ENCODE data around the gene CDCP2.
A peak's percentile ranks its signal among the peaks of the same experiment; 100 is the strongest.

CDCP2 gene

GRCh38 chr1:54152696-54153095 is at the start of gene CDCP2:
Gene CDCP2 (minus strand): TSS chr1:54153000. CDS start chr1:54152922, 78 bp downstream.
- H3K9ac ChIP-seq (ENCODE audit: low read depth, low read length): no peak within 1 kb of the TSS
- H3K36me3 ChIP-seq (ENCODE audit: control insufficient read depth, insufficient read depth, low read length): no peaks in the 10 kb centered on the region
- H3K9me3 ChIP-seq (ENCODE audit: control insufficient read depth, insufficient read depth, low read length): no peaks in the 10 kb centered on the region
- H3K4me1 ChIP-seq (ENCODE audit: control insufficient read depth, insufficient read depth, low read length): peaks cover 3% of the 10 kb centered on the region
- H3K27me3 ChIP-seq (ENCODE audit: control insufficient read depth, insufficient read depth, low read length): no peaks in the 10 kb centered on the region
- H3K4me3 ChIP-seq (ENCODE audit: low read depth, low read length): no peak within 1 kb of the TSS

GRCh38 chr1:54200519-54200997 is 47.8 kb upstream of the CDCP2 start:
- no peaks in the 10 kb centered on the region for H3K9me3 ChIP-seq (ENCODE audit: control insufficient read depth, insufficient read depth, low read length)
- no peaks in the 10 kb centered on the region for H3K27me3 ChIP-seq (ENCODE audit: control insufficient read depth, insufficient read depth, low read length)
- H3K4me3 ChIP-seq (ENCODE audit: low read depth, low read length): peak overlapping the region; percentile 82
- H3K4me1 ChIP-seq (ENCODE audit: control insufficient read depth, insufficient read depth, low read length): peaks cover 5% of the 10 kb centered on the region
- H3K36me3 ChIP-seq (ENCODE audit: control insufficient read depth, insufficient read depth, low read length): peaks cover 11% of the 10 kb centered on the region
- peak overlapping the region; percentile 95 for H3K9ac ChIP-seq (ENCODE audit: low read depth, low read length)

- H3K27me3 ChIP-seq (ENCODE audit: control insufficient read depth, insufficient read depth, low read length): no peaks in the 10 kb centered on the region
- H3K36me3 ChIP-seq (ENCODE audit: control insufficient read depth, insufficient read depth, low read length): peaks cover 6% of the 10 kb centered on the region
- no peaks in the 10 kb centered on the region for H3K9me3 ChIP-seq (ENCODE audit: control insufficient read depth, insufficient read depth, low read length)
- peak within 1 kb of the TSS; percentile 95 for H3K9ac ChIP-seq (ENCODE audit: low read depth, low read length)
- H3K4me1 ChIP-seq (ENCODE audit: control insufficient read depth, insufficient read depth, low read length): peaks cover 5% of the 10 kb centered on the region
- peak within 1 kb of the TSS; percentile 82 for H3K4me3 ChIP-seq (ENCODE audit: low read depth, low read length)
These were observed 47.1 kb upstream of the CDCP2 start, which contains the start of the genes CYB5RL and MRPL37 for GRCh38 chr1:54199765-54200518. Gene CYB5RL (minus strand): TSS chr1:54200030. CDS start chr1:54195616, 4,414 bp downstream. Gene MRPL37 (plus strand): TSS chr1:54200167. CDS start chr1:54200244, 77 bp downstream.

GRCh38 chr1:54199151-54199764 is 46.5 kb upstream of the CDCP2 start:
- Histone ChIP-seq H3K9me3 (ENCODE audit: control insufficient read depth, insufficient read depth, low read length) (no peaks in the 10 kb centered on the region), H3K36me3 (ENCODE audit: control insufficient read depth, insufficient read depth, low read length) (peaks cover 2% of the 10 kb centered on the region), H3K9ac (ENCODE audit: low read depth, low read length) (peak overlapping the region; percentile 74), H3K27me3 (ENCODE audit: control insufficient read depth, insufficient read depth, low read length) (no peaks in the 10 kb centered on the region), H3K4me3 (ENCODE audit: low read depth, low read length) (peak overlapping the region; percentile 82), H3K4me1 (ENCODE audit: control insufficient read depth, insufficient read depth, low read length) (peaks cover 5% of the 10 kb centered on the region)

GRCh38 chr1:54193453-54193852 is 40.7 kb upstream of the CDCP2 start:
- H3K9ac ChIP-seq (ENCODE audit: low read depth, low read length): no peak overlapping the region
- peaks cover 4% of the 10 kb centered on the region for H3K36me3 ChIP-seq (ENCODE audit: control insufficient read depth, insufficient read depth, low read length)
- no peaks in the 10 kb centered on the region for H3K4me1 ChIP-seq (ENCODE audit: control insufficient read depth, insufficient read depth, low read length)
- no peak overlapping the region for H3K4me3 ChIP-seq (ENCODE audit: low read depth, low read length)
- no peaks in the 10 kb centered on the region for H3K9me3 ChIP-seq (ENCODE audit: control insufficient read depth, insufficient read depth, low read length)
- H3K27me3 ChIP-seq (ENCODE audit: control insufficient read depth, insufficient read depth, low read length): no peaks in the 10 kb centered on the region

GRCh38 chr1:54191525-54191924 is 38.7 kb upstream of the CDCP2 start:
- no peaks in the 10 kb centered on the region for H3K9me3 ChIP-seq (ENCODE audit: control insufficient read depth, insufficient read depth, low read length)
- H3K4me3 ChIP-seq (ENCODE audit: low read depth, low read length): no peak overlapping the region
- peaks cover 4% of the 10 kb centered on the region for H3K36me3 ChIP-seq (ENCODE audit: control insufficient read depth, insufficient read depth, low read length)
- no peak overlapping the region for H3K9ac ChIP-seq (ENCODE audit: low read depth, low read length)
- H3K27me3 ChIP-seq (ENCODE audit: control insufficient read depth, insufficient read depth, low read length): no peaks in the 10 kb centered on the region
- H3K4me1 ChIP-seq (ENCODE audit: control insufficient read depth, insufficient read depth, low read length): no peaks in the 10 kb centered on the region

- Histone ChIP-seq H3K4me1 (ENCODE audit: control insufficient read depth, insufficient read depth, low read length) (no peaks in the 10 kb centered on the region), H3K9ac (ENCODE audit: low read depth, low read length) (no peak overlapping the region), H3K9me3 (ENCODE audit: control insufficient read depth, insufficient read depth, low read length) (no peaks in the 10 kb centered on the region), H3K27me3 (ENCODE audit: control insufficient read depth, insufficient read depth, low read length) (no peaks in the 10 kb centered on the region), H3K4me3 (ENCODE audit: low read depth, low read length) (no peak overlapping the region), H3K36me3 (ENCODE audit: control insufficient read depth, insufficient read depth, low read length) (peaks cover 4% of the 10 kb centered on the region)
These were observed 37.7 kb upstream of the CDCP2 start for GRCh38 chr1:54190526-54190925.

- no peaks in the 10 kb centered on the region for H3K27me3 ChIP-seq (ENCODE audit: control insufficient read depth, insufficient read depth, low read length)
- H3K9ac ChIP-seq (ENCODE audit: low read depth, low read length): no peak overlapping the region
- H3K36me3 ChIP-seq (ENCODE audit: control insufficient read depth, insufficient read depth, low read length): peaks cover 4% of the 10 kb centered on the region
- no peaks in the 10 kb centered on the region for H3K4me1 ChIP-seq (ENCODE audit: control insufficient read depth, insufficient read depth, low read length)
- no peak overlapping the region for H3K4me3 ChIP-seq (ENCODE audit: low read depth, low read length)
- H3K9me3 ChIP-seq (ENCODE audit: control insufficient read depth, insufficient read depth, low read length): no peaks in the 10 kb centered on the region
These were observed 35.5 kb upstream of the CDCP2 start for GRCh38 chr1:54188291-54188690.

- Histone ChIP-seq H3K4me1 (ENCODE audit: control insufficient read depth, insufficient read depth, low read length) (no peaks in the 10 kb centered on the region), H3K4me3 (ENCODE audit: low read depth, low read length) (no peak overlapping the region), H3K9ac (ENCODE audit: low read depth, low read length) (no peak overlapping the region), H3K9me3 (ENCODE audit: control insufficient read depth, insufficient read depth, low read length) (no peaks in the 10 kb centered on the region), H3K36me3 (ENCODE audit: control insufficient read depth, insufficient read depth, low read length) (peaks cover 4% of the 10 kb centered on the region), H3K27me3 (ENCODE audit: control insufficient read depth, insufficient read depth, low read length) (no peaks in the 10 kb centered on the region)
These were observed 33.3 kb upstream of the CDCP2 start for GRCh38 chr1:54186056-54186455.

- H3K9ac ChIP-seq (ENCODE audit: low read depth, low read length): no peak overlapping the region
- no peaks in the 10 kb centered on the region for H3K9me3 ChIP-seq (ENCODE audit: control insufficient read depth, insufficient read depth, low read length)
- no peaks in the 10 kb centered on the region for H3K4me1 ChIP-seq (ENCODE audit: control insufficient read depth, insufficient read depth, low read length)
- H3K4me3 ChIP-seq (ENCODE audit: low read depth, low read length): no peak overlapping the region
- no peaks in the 10 kb centered on the region for H3K36me3 ChIP-seq (ENCODE audit: control insufficient read depth, insufficient read depth, low read length)
- no peaks in the 10 kb centered on the region for H3K27me3 ChIP-seq (ENCODE audit: control insufficient read depth, insufficient read depth, low read length)
These were observed 28.0 kb upstream of the CDCP2 start for GRCh38 chr1:54180701-54181360.

- H3K4me3 ChIP-seq (ENCODE audit: low read depth, low read length): no peak overlapping the region
- H3K9me3 ChIP-seq (ENCODE audit: control insufficient read depth, insufficient read depth, low read length): no peaks in the 10 kb centered on the region
- H3K4me1 ChIP-seq (ENCODE audit: control insufficient read depth, insufficient read depth, low read length): no peaks in the 10 kb centered on the region
- H3K9ac ChIP-seq (ENCODE audit: low read depth, low read length): no peak overlapping the region
- no peaks in the 10 kb centered on the region for H3K27me3 ChIP-seq (ENCODE audit: control insufficient read depth, insufficient read depth, low read length)
- no peaks in the 10 kb centered on the region for H3K36me3 ChIP-seq (ENCODE audit: control insufficient read depth, insufficient read depth, low read length)
These were observed 25.7 kb upstream of the CDCP2 start for GRCh38 chr1:54178296-54179070.

All from iPS-15b (cell line).